Cardiac muscle cell (in vitro differentiated cells and primary cell): ENCODE measurements around the gene SRSF1. TPM values are rescaled to one million over a fixed set of nuclear protein-coding genes. Genes with fewer than 3 reads are reported as not detected.

Experiments
- DNase-seq, 2 donors: peaks; one replicate each; pipeline versions ENCODE4 v3.0.0 to v3.0.0-alpha.2; 2010 to 2017; ENCODE audit warnings: low read depth in 1 of 2, low spot score in 1 of 2
- H3K27ac ChIP-seq: fragments of 200-600 bp; sonication (generic); 2 replicates; pipeline ENCODE4 v1.5.1; 2016
- H3K27me3 ChIP-seq: fragments of 200-600 bp; sonication (generic); 2 replicates; pipeline ENCODE4 v1.6.0; 2016; ENCODE audit warnings: control low read depth
- H3K36me3 ChIP-seq: fragments of 200-600 bp; sonication (generic); 2 replicates; pipeline ENCODE4 v1.5.1; 2016; ENCODE audit warnings: control low read depth
- H3K4me1 ChIP-seq: fragments of 200-600 bp; sonication (generic); 2 replicates; pipeline ENCODE4 v1.8.1; 2017; ENCODE audit warnings: low read depth, mild to moderate bottlenecking, mixed run types
- H3K4me3 ChIP-seq: fragments of 200-600 bp; sonication (generic); 2 replicates; pipeline ENCODE4 v1.5.1; 2016; ENCODE audit warnings: mild to moderate bottlenecking
- H3K9me3 ChIP-seq: fragments of 200-600 bp; sonication (generic); 2 replicates; pipeline ENCODE4 v1.5.1; 2017; ENCODE audit warnings: low read depth, mild to moderate bottlenecking, control low read depth
- CTCF ChIP-seq: IDR thresholded peaks from 2 replicates; pipeline ENCODE4 v1.5.1; 2012; ENCODE audit warnings: low read depth, mild to moderate bottlenecking, low read length
- polyA plus RNA-seq: library from polyadenylated mRNA; unstranded; fragments of >200 nt; fragmentation: Nextera tagmentation; extraction: Ambion mirVana; gene quantifications from 2 replicates; pipeline ENCODE4 v1.2.1, GENCODE V29; 2016
- total RNA-seq: library from RNA; depleted of rRNA; stranded (reverse); fragments of >200 nt; gene quantifications from 2 replicates; pipeline ENCODE4 v1.2.3, GENCODE V29; 2016

The SRSF1 gene
- total and polyA plus RNA-seq, 2 experiments from 2014 or later, result 146 to 209 TPM

- Histone ChIP-seq H3K4me3 (peak overlapping the region; percentile 75), H3K9me3 (no peaks in the 10 kb centered on the region), H3K27me3 (no peaks in the 10 kb centered on the region), H3K27ac (no peak overlapping the region), H3K36me3 (peaks cover 29% of the 10 kb centered on the region), H3K4me1 (peaks cover 18% of the 10 kb centered on the region)
- no peak for TF ChIP-seq CTCF
- no peak for DNase-seq
Observed at GRCh38 chr17:58007781-58008706, 998 bp upstream of the SRSF1 start.

- Histone ChIP-seq H3K27ac (peak overlapping the region; percentile 97), H3K27me3 (no peaks in the 10 kb centered on the region), H3K4me3 (peak overlapping the region; percentile 75), H3K4me1 (peaks cover 18% of the 10 kb centered on the region), H3K36me3 (peaks cover 37% of the 10 kb centered on the region), H3K9me3 (no peaks in the 10 kb centered on the region)
- DNase-seq, result peak; percentile 83 to 87
- TF ChIP-seq CTCF, result no peak
Observed at GRCh38 chr17:58006560-58006923, 504 bp downstream of the SRSF1 start.

- Histone ChIP-seq H3K27ac (peak overlapping the region; percentile 97), H3K4me1 (peaks cover 18% of the 10 kb centered on the region), H3K9me3 (no peaks in the 10 kb centered on the region), H3K36me3 (peaks cover 37% of the 10 kb centered on the region), H3K27me3 (no peaks in the 10 kb centered on the region), H3K4me3 (peak overlapping the region; percentile 75)
- TF ChIP-seq CTCF, result no peak
- DNase-seq, result no peak
Observed at GRCh38 chr17:58005728-58006559, 1.1 kb downstream of the SRSF1 start.

GRCh38 chr17:58005031-58005727 is 1.9 kb downstream of the SRSF1 start:
- H3K9me3 ChIP-seq, result no peaks in the 10 kb centered on the region
- no peaks in the 10 kb centered on the region for H3K27me3 ChIP-seq
- peak overlapping the region; percentile 75 for H3K4me3 ChIP-seq
- no peak for DNase-seq
- peaks cover 43% of the 10 kb centered on the region for H3K36me3 ChIP-seq
- peak overlapping the region; percentile 97 for H3K27ac ChIP-seq
- TF ChIP-seq CTCF, result no peak
- H3K4me1 ChIP-seq, result peaks cover 18% of the 10 kb centered on the region

GRCh38 chr17:58004060-58004459 is 3.0 kb downstream of the SRSF1 start:
- H3K36me3 ChIP-seq, result peaks cover 52% of the 10 kb centered on the region
- H3K27ac ChIP-seq, result no peak overlapping the region
- no peak overlapping the region for H3K4me3 ChIP-seq
- H3K27me3 ChIP-seq, result no peaks in the 10 kb centered on the region
- TF ChIP-seq CTCF, result no peak
- H3K9me3 ChIP-seq, result no peaks in the 10 kb centered on the region
- H3K4me1 ChIP-seq, result peaks cover 18% of the 10 kb centered on the region
- DNase-seq, result no peak
